ENCODE measurements around the gene ACRV1.

DNA sequence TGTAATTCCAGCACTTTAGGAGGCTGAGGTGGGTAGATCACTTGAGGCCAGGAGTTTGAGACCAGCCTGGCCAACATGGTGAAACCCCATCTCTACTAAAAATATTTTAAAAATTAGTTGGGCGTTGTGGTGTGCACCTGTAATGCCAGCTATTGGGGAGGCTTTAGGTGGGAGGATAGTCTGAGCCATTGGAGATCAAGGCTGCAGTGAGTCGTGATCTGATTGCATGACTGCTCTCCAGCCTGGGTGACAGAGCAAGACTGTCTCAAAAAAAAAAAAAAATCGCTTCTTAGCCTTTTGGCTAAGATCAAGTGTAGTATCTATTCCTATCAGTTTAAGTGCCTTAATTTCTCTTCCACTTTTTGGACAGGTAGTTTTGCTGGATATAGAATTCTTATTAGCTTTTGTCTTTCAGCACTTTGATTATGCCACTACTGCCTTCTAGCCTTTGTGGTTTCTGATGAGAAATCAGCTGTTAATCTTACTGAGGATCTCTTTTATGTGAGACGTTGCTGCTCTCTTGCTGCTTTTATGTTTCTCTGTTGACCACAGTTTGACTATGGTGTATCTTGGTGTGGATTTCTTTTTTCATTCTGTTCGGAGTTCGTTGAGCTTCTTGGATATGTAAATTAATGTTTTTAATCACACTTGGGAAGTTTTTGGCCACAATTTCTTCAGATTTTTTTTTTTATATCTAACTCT, 31.0 kb downstream of the ACRV1 start:
- TF ChIP-seq, protein P1, sequence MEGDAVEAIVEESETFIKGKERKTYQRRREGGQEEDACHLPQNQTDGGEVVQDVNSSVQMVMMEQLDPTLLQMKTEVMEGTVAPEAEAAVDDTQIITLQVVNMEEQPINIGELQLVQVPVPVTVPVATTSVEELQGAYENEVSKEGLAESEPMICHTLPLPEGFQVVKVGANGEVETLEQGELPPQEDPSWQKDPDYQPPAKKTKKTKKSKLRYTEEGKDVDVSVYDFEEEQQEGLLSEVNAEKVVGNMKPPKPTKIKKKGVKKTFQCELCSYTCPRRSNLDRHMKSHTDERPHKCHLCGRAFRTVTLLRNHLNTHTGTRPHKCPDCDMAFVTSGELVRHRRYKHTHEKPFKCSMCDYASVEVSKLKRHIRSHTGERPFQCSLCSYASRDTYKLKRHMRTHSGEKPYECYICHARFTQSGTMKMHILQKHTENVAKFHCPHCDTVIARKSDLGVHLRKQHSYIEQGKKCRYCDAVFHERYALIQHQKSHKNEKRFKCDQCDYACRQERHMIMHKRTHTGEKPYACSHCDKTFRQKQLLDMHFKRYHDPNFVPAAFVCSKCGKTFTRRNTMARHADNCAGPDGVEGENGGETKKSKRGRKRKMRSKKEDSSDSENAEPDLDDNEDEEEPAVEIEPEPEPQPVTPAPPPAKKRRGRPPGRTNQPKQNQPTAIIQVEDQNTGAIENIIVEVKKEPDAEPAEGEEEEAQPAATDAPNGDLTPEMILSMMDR (IDR thresholded peaks at IDR 0.05), result no peak
- no peak for TF ChIP-seq POLR2A (IDR thresholded peaks at IDR 0.05)
